ENCODE data around the gene PPP2R5C.

The PPP2R5C gene

DNA sequence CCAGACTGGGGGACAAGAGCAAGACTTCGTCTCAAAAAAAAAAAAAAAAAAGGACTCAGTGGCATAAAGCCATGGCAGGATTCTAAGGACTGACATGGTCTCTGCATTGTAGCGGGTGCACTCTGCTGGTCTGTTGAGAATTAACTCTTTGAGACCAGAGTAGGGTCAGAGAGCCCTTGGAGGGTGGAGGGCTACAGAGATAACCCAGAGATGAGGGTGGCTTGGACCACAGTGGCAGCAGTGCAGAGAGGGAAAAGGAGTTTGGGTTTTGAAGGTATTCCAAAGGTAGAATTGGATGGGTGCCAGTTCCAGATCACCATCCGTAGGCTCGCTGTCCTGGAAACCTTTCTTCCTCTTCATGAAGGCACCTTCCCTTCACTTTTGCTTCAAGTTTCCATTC lies 188.6 kb downstream of the PPP2R5C start:
- no peak for DNase-seq (ENCODE audit: low spot score)

DNA sequence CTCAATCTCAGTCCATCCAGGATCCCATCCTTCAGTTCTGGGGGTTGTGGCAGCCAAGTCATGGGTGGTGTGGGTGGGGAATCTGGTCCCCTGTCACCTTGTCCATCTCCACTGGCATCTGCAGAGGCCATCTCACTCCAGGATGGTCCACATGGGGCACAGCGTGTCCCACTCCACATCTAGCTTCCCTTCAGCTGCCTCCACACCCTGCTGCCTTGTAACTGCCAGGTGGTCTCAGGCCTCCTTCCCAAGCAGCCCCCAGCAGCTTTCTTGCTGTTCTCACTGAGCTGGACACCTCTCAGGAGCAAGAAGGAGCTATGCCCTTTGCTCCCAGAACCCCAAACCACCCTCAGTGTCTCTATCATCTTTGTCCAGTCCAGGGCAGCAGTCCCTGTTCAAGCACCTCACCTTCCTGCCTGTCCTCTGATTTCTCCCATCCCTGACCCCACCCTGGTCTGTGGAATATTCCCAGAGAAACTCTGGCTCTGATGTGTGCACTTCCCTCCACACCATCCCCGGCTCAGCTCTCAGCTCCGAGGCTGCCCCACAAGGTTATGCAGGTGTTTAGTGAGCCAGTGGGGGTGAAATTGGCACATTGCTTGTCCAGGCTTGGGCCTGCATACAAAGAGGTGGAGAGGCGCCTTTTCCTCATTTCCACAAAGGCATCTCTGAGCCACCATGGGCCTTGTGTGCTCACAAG lies 189.2 kb downstream of the PPP2R5C start:
- DNase-seq (ENCODE audit: low spot score), result no peak

DNA sequence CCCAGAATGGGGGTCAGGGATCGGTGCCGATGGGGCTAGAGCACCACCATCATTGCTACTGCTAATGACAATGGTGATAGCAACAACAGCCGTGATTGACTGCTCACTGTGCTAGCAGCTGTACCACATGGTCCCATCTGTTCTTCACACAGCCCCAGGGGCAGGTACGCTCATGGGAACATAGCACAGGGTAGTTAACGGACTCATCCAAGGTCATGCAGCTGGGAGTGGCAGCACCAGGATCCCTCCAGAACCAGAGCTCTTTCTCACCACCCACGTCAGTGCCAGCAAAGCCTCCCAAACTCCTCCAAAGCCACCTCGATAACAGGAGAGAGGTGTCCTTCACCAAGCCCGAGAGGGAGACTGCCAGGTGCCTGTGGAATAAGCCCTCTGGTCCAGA lies 191.6 kb downstream of the PPP2R5C start:
- no peak for DNase-seq (ENCODE audit: low spot score)

DNA sequence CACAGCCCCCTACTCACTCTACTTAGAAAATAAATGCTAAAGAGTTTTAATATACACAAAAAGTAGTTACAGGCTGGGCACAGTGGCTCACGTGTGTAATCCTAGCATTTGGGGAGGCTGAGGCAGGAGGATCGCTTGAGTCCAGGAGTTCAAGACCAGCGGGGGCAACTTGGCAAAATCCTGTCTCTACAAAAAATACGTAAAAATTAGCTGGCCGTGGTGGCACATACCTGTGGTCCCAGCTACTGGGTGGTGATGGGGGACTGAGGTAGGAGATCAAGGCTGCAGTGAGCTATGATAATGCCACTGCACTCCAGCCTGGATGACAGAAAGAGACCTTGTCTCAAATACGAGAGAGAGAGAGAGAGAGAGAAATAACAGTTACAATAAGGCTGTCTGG lies 193.0 kb downstream of the PPP2R5C start:
- no peak for DNase-seq (ENCODE audit: low spot score)

DNA sequence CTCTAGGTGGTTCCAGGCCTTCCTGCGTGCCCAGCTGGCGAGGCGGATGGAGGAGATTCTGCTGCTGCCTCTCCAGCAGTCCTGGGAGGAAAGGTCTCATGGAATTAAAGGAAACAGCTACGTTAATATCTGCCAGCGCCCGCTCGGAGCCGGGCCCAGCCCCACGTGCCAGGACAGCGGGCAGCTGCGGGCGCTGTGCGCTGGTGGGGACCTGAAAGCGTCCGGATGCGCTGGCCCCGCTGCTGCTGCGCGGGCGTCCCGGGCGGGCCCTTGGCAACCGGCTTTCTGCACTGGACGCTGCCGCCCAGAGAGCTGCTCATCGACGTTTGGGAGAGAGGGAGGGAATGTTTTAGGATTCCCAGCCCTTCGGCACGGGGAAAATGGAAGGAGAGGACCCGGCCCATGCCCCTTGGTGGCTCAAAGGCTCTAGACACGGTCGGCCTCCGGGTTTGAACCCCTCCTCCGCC lies 194.2 kb downstream of the PPP2R5C start:
- no peak for DNase-seq (ENCODE audit: low spot score)

DNA sequence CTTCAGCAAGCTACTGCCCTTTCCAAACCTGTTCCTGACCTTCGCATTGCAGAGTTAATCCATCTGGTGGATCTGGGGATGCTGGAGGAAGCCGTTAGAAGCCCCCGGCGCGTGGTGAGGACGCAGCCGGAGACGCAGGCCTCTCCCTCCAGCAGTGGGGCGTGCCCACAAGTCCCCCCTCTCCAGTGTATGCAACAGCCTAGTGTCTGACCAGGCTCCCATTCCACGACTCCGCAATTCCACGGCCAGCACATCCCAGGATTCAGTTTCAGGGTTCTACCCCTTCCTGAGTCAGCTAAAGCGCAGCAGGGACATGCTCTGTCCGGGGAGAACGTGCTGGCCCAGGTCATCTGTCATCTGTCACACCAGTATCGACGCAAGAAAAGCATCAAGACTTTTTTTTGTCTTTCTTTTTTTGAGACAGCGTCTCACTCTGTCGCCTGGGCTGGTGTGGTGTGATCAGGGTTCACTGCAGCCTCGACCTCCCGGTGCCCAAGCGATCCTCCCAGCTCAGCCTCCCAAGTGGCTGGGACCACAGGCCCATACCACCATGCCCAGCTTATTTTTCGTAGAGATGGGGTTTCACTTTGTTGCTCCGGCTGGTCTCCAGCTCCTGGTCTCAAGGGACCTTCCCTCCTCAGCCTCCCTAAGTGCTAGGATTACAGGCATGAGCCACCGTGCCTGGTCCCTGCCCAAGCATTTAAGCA lies 194.8 kb downstream of the PPP2R5C start:
- DNase-seq (ENCODE audit: low spot score), result no peak

DNA sequence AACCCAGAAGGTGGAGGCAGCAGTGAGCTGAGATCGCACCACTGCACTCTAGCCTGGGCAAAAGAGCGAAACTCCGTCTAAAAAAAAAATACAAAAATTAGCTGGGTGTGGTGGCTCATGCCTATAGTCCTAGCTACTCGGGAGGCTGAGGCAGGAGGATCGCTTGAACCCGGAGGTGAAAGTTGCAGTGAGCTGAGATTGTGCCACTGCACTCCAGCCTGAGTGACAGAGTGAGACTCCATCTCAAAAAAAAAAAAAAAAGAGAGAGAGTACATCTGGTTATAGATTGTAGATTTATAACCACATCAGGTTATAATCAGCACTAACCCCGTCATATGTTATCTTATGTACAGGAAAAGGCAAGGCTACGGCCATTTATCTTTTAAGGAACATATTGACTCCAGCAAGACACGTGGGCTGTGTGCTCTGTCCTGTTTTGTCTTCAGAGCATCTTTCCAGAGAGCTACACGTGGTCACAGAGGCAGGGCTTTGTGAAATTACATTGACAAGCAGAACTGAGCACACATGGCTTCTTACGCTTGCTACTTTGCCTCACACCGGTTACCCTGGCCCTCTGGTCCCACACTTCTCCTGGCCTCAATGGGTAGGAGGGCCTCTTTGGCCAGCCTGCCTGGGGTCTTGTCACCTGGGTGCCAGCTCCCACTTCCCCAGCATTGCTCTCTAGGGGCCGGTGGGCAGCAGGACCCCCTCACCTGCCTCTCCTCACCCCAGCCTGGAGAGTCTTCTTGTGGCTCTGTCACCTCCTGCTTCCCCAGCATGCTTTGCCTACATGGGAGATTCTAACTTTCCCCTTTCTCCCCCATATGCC lies 196.1 kb downstream of the PPP2R5C start:
- no peak for DNase-seq (ENCODE audit: low spot score)

DNA sequence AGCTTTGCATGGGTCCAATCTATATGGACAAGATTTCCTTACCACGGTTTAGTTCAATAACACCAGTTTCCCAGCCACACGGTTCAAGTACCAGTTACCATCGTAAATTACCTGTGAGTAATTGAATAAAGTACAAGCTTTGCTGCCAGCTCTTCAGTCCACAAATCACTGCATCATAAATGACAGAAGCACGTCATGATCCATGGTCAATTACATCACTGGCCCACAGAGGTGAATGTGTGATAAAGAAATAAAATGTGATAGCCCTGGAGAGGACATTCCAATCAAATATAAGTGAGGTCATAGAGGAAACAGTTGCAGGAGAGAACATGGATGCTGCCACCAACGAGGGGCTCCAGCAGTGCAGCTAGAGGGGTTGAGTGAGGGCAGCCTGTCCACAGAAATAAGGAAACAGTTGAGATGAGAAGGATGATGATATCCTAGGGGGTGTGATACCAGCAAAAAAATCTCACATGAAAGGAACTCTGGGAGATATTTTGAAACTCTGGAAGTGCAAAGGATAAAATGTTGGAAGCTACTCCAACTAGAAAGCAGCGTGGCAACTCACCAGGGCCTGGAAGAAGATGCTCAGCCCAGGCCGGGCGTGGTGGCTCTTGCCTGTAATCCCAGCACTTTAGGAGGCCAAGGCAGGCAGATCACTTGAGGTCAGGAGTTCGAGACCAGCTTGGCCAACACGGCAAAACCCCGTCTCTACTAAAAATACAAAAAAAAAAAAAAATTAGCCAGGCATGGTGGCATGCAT lies 197.1 kb downstream of the PPP2R5C start:
- DNase-seq (ENCODE audit: low spot score), result no peak

DNA sequence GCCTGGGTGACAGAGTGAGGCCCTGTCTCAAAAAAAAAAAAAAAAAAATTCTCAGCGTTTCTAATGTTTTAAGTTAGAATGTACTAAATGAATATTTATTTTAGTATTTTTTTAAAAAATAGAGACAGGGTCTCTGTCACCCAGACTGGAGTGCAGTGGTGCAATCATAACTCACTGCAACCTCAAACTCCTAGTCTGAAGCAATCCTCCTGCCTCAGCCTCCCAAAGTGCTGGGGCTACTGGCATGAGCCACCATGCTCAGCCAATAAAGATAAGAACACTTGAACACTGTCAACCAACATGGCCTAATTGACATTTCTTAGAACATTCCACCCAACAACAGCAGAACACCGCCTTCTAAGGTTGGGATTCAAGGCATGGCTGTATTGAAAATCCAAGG lies 197.8 kb downstream of the PPP2R5C start:
- no peak for DNase-seq (ENCODE audit: low spot score)

DNA sequence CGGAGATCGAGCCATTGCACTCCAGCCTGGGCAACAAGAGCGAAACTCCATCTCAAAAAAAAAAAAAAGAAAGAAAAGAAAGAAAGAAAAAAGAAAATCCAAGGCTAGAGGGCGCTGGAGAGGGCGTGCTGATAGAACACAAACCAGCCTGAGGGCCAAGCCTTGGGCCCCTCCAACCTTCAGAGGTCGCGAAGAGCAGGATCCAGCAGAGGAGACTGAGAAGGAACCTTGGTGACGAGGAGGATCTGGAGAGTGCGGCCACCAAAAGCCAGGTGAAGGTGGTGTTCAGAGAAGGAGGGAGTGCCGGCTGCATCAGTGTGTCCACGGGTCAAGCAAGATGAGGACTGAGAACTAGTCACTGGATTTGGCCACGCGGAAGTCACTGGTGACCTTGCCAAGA lies 198.7 kb downstream of the PPP2R5C start:
- DNase-seq (ENCODE audit: low spot score), result peak; percentile 27

DNA sequence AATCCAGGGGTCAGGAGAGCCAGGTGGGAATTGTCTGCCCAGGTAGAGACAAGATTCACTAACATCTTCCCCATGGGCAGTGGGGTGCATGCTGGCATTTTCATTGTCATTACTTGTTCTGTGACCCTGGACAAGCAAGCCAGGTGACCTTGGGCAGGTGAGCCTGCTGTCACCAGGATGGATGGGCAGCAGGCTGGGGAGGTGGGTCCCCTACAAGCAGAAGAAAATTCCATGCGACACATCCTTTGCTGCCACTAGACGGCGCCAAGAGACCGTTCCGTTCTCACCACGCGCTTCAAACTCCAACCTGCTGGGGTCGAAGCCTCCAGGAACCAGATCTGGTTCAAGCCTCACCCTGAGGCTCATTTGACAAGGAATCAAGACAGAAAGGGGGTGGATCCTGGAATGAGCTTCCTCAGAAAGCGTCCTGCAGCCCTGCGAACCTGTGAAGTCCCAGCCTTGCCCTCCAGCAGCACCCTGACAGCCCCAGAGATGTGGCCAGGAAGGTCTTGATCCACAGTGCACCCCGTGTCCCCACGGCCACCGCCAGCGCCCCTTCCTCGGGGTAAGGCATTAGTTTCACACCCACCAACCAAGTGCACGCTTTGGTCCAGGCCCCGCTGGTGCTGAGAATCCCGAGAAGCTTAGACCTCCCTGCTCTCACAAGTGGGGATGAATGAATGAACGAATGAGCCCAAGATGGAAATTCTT lies 199.7 kb downstream of the PPP2R5C start:
- DNase-seq (ENCODE audit: low spot score), result peak; percentile 74

DNA sequence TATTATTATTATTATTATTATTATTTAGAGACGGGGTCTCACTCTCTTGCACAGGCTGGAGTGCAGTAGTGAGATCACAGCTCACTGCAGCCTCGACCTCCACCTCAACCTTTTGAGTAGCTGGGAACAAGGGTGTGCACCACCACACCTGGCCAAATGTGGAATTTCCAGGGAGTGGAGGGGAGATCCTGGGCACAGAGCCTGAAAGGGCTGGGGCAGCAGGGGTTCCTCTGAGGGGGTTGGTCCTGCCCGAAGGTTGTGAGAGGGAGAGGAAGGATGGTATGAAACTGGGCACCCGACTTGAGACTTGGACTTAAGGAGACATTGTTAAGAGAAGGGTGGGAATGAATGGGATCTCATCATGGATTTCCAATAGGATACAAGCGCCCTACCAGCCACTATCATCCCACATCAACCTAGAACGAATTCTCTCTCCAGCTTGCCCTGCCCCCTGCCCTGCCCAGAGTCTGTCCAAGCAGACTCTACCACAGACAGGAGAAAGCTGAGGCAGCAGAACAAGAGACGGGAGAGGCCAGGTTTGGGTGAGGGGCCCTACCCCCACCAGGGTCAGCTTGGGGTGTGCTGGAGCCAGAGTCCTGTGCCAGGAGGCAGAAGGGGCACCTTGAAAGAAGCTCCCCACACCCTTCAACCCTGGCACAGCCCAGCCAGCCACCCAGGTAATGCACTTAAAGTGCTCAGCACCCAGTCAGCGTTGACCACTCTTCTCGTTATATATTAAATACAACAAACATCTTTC lies 200.4 kb downstream of the PPP2R5C start:
- DNase-seq (ENCODE audit: low spot score), result no peak

DNA sequence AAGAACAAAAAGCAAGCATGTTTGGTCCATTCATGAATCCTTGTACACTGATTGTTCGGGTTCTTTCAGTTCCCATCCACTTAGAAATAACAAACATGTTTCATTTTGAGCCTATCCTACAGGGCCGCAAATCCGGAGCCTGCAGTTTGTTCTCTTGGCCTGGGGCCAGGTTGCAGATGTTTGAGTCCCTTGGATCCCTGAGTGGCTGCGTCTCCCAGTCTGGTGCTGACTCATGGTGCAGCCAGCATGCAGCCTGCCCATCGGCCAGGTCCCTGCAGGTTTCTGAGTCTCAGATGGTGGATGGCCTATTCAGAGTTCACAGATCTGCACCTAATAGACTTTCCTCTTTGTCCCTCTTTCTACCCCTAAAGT lies 201.0 kb downstream of the PPP2R5C start:
- peak; percentile 63 for DNase-seq (ENCODE audit: low spot score)

DNA sequence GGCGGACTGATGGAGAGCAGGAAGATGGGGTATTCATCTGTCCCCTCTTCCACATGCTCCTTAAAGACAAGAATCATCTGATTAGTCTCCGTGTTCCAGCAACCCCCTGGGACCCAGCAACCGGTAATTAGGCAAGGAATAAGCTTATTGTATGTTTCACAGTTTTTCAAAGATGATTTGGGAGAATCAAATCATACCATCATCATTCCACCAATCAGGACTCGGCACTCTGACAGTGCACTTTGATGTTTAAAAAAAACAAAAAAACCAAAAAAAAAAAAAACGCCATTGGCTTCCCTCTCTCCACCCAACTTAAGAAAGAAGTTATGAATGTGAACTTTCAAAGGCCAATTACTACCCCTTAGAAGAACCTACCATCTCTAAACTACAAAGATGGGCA lies 201.5 kb downstream of the PPP2R5C start:
- DNase-seq (ENCODE audit: low spot score), result no peak

DNA sequence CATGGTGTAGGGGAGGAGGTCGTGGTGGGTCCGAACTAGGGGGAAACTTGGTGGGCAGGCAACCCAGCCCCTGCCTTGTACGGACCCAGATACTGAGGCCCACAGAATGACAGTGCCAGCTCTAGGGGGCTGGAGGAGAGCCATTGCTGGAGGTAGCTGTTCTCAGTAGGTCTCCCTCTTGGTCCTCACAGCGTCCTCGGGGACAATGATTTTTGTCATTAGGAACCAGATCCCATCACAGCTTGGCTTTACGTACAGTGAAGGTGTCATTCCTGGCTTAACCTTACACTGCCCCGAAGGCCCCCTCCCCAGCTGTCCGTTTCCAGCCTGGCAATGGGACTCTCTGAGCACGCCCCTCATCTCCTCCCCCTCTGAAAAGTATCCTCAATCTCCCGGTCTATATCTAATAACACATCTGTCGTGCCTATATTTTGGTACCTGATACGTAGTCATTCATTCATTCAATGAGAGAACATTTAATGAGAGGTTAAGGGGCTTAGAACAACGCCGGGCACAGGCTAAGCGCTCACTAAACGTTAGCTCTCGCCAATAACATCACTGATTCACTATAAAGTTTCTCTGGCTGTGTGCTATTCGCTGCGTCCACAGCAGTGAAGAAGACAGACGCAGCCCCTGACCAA lies 202.3 kb downstream of the PPP2R5C start:
- no peak for DNase-seq (ENCODE audit: low spot score)

DNA sequence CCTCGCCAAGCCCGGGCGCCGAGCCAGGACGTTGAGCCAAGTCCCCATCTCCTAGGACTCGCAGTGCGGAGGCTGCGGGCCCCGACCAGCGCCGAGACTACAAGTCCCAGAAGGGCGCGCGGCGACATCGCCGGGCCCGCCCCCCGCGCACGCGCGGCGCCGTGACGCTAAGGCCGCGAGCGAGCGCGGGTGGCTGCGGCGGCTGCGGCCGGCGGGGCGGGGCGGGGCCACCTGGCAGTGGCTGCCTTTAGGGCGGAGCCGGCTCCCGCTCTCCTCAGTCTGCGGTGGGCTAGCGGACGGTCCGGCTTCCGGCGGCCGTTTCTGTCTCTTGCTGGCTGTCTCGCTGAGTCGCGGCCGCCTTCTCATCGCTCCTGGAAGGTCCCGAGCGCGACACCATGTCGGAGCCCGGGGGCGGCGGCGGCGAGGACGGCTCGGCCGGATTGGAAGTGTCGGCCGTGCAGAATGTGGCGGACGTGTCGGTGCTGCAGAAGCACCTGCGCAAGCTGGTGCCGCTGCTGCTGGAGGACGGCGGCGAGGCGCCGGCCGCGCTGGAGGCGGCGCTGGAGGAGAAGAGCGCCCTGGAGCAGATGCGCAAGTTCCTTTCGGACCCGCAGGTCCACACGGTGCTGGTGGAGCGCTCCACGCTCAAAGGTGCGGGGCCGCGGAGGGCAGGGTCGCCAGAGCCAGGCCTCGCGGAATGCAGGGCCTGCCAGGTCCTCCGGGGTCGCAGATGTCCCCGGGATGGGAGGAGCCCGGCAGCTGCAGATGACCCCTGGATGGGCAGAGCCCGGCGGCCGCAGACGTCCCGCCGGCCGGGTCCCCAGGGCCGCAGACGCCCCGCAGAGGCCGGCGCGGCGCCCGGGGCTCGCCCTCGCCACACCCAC lies 203.0 kb downstream of the PPP2R5C start, which contains the start of gene DYNC1H1:
TSS of gene DYNC1H1 (plus strand) at position 277 of the 884 bp plus-strand sequence. CDS start at position 396, 119 bp downstream.
- DNase-seq (ENCODE audit: low spot score), result peak; percentile 97

DNA sequence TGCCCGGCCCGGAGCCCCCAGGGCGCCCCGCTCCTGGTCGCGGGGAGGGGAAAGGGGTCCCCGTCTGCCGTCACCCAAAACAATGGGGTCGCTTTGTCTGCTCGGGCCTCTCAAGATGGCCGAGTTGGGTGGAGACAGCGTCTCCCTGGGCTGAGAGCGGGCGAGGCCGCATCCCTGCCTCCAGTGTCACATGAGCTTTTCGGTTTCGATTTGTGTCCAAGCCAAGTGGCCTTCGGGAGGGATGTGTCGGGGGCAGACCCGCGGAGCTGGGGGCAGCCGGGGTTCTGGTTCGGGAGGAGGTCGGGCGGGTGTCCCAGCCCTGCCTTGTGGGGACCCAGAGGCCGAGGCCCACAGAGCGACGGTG lies 203.7 kb downstream of the PPP2R5C start:
- DNase-seq (ENCODE audit: low spot score), result peak; percentile 74

DNA sequence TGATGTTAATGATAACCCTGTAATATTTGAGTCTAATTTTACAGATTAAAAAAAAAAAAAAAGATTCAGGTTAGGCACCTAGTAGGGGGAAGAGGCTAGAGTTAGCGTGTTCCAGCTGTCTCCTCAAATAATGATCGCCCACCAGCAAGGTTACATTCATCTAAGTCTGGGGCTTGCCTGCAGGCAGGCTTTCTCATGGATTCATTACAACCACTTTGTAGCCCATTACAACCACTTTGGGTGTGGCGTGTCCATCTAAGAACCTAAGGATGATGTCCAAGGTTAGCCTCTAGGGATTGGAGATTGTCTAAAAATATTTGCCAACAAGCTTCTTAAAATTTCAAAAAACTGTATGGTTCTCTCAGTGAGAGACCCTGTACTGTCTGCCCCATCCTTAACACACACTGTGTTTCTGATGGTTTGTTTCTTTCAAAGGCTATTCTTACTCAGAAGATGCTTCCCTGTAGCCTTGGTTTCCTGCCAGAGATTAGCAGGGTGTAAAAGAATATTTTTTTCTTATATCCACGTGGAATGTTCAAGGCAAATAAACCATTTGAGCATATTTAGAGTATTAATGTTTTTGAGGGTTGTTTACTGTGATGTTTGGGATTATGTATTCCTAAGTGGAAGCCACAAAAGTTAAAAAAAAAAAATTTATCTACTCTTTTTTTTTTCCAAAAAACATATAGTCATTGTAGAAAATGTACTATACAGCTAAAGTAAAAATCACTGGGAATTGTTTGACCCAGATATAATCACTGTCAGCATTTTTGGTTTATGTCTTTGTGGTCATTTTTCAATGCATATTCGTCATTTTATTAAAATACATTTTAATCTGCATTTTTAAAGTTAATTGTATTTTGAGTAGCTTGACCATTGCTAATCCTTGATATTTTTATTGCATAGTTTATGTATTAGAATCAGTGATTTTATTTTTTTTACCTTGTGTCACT lies 204.5 kb downstream of the PPP2R5C start:
- DNase-seq (ENCODE audit: low spot score), result no peak

All from AG20443 (cell line).